Aorta (tissue), 5 donors: ENCODE measurements around the gene KIF13A. TPM values are rescaled to one million over a fixed set of nuclear protein-coding genes. Genes with fewer than 3 reads are reported as not detected.
"Not testable (repeated sequence)": the region's sequence is repeated elsewhere in the genome, so short reads cannot be mapped to it uniquely, and the experiment has no call there.

Experiments used
- ATAC-seq: fragments of 200-7000 bp; cut with Tn5 transposase; one replicate; pipeline ENCODE4 v1.9.1; 2022; ENCODE audit warnings: moderate library complexity; ENCODE audit not compliant: low FRiP score
- DNase-seq, 2 donors: peaks; one replicate each; pipeline ENCODE4 v3.0.0-alpha.2; 2020
- H3K27ac ChIP-seq, 2 donors: one replicate each; pipeline ENCODE4 v1.5.1; 2013; ENCODE audit warnings: low read length in 2 of 2, mild to moderate bottlenecking in 2 of 2, moderate library complexity in 2 of 2, control low read depth in 1 of 2, inconsistent platforms in 1 of 2, low read depth in 1 of 2
- H3K27me3 ChIP-seq, 2 donors: one replicate each; pipeline ENCODE4 v1.6.1; 2013; ENCODE audit warnings: control low read depth in 1 of 2, low read length in 1 of 2, mild to moderate bottlenecking in 1 of 2, moderate library complexity in 1 of 2; ENCODE audit not compliant: insufficient read depth in 2 of 2, control insufficient read depth in 1 of 2
- H3K36me3 ChIP-seq, 2 donors: one replicate each; pipeline ENCODE4 v1.6.1; 2013; ENCODE audit warnings: control low read depth in 1 of 2, low read length in 1 of 2, mild to moderate bottlenecking in 1 of 2; ENCODE audit not compliant: insufficient read depth in 2 of 2, control insufficient read depth in 1 of 2
- H3K4me1 ChIP-seq, 2 donors: one replicate each; pipeline ENCODE4 v1.6.1; 2013; ENCODE audit warnings: low read length in 2 of 2, control low read depth in 1 of 2, mild to moderate bottlenecking in 1 of 2, moderate library complexity in 1 of 2; ENCODE audit not compliant: insufficient read depth in 2 of 2, control insufficient read depth in 1 of 2
- H3K4me3 ChIP-seq, 2 donors: one replicate each; pipeline ENCODE4 v1.5.1; 2013; ENCODE audit warnings: low read length in 2 of 2, control low read depth in 1 of 2, mild to moderate bottlenecking in 1 of 2
- H3K9me3 ChIP-seq: one replicate; pipeline ENCODE4 v1.6.1; 2013; ENCODE audit warnings: mild to moderate bottlenecking, low read length; ENCODE audit not compliant: control insufficient read depth
- WGBS, 2 donors: extraction: QIAGEN DNeasy Blood & Tissue Kit; methylation state at CpG; one replicate each; pipeline ENCODE4 v1.1.7; 2013; 5-methylcytosine and 5-hydroxymethylcytosine counted together
- intact Hi-C, 2 donors: fragments of 100-400 bp; cut with DNase I; formaldehyde crosslinking; loops; one replicate each; pipeline versions ENCODE4 v1.14.2 to v1.15.0; 2022
- polyA plus RNA-seq, 2 donors: library from polyadenylated mRNA; stranded (reverse); fragments of 200-250 nt; gene quantifications; one replicate each; pipeline ENCODE4 v1.2.3, GENCODE V29; 2013
- total RNA-seq, 2 donors: library from RNA; stranded (reverse); fragmentation: NEBNext Ultra II Directional; extraction: Animal tissue kit (Norgen Biotek cat#: 25700); gene quantifications; one replicate each; pipeline ENCODE4 v1.2.1, GENCODE V29; 2021
- donor health status: healthy with polysubstance abuse.
- donor health status: Bipolar disorder and iron deficiency.
- donor health status: DM: no; HTN: no; CAD: no.
- donor health status: DM: no; HTN: no; CAD: no.
- donor health status: DM: yes; HTN: yes; CAD: no.

KIF13A gene
- total and polyA plus RNA-seq, 4 donors, result 52.6 to 109 (median 72.6) TPM

- 49 to 52% methylated on average over 2 of the region's 2 CpGs for WGBS, 2 donors
- ATAC-seq, result no peak
- no peaks in the 10 kb centered on the region for H3K9me3 ChIP-seq
- no peaks in the 10 kb centered on the region for H3K36me3 ChIP-seq
- H3K4me3 ChIP-seq, result no peak overlapping the region
- H3K4me1 ChIP-seq, result peaks cover 6 to 16% of the 10 kb centered on the region in 2 donors
- DNase-seq, result no peak
- intact Hi-C loops, result loop anchor here (5.0 to 10.0 kb wide), 3 partner anchors 60 to 180 kb away; no protein-coding TSS in a partner anchor
- no peaks in the 10 kb centered on the region for H3K27me3 ChIP-seq
- peak overlapping the region; percentile 91 to 97 for H3K27ac ChIP-seq
Observed at GRCh38 chr6:17865243-17865642, 122.2 kb downstream of the KIF13A start.

GRCh38 chr6:17863901-17864754 lies 123.3 kb downstream of the KIF13A start:
- Histone ChIP-seq H3K4me3 (no peak overlapping the region), H3K4me1 (peaks cover 6 to 16% of the 10 kb centered on the region in 2 donors), H3K36me3 (no peaks in the 10 kb centered on the region), H3K27ac (peak overlapping the region; percentile 83 to 97), H3K9me3 (no peaks in the 10 kb centered on the region), H3K27me3 (no peaks in the 10 kb centered on the region)
- intact Hi-C loops, result loop anchor here in 1 of 2 donors (5.0 to 10.0 kb wide), 3 partner anchors 61 to 181 kb away; no protein-coding TSS in a partner anchor
- 36 to 38% methylated on average over 12 of the region's 12 CpGs for WGBS, 2 donors
- ATAC-seq (peak; percentile 52), DNase-seq (peak in 1 of 2 donors; percentile 52)

GRCh38 chr6:17861361-17861760 lies 126.1 kb downstream of the KIF13A start:
- Histone ChIP-seq H3K4me3 (no peak overlapping the region), H3K27ac (no peak overlapping the region), H3K36me3 (no peaks in the 10 kb centered on the region), H3K9me3 (no peaks in the 10 kb centered on the region), H3K27me3 (no peaks in the 10 kb centered on the region), H3K4me1 (peaks cover 2 to 18% of the 10 kb centered on the region in 2 donors)
- whole genome bisulfite sequencing, 2 donors, result 97 to 98% methylated on average over 1 of the region's 1 CpG
- ATAC-seq (no peak), DNase-seq (no peak)
- intact Hi-C loops, result loop anchor here in 1 of 2 donors (5.0 to 10.0 kb wide), 3 partner anchors 63 to 183 kb away; no protein-coding TSS in a partner anchor

- 96 to 97% methylated on average over 4 of the region's 4 CpGs for WGBS, 2 donors
- Histone ChIP-seq H3K9me3 (no peaks in the 10 kb centered on the region), H3K27me3 (no peaks in the 10 kb centered on the region), H3K36me3 (peaks cover 0 to 3% of the 10 kb centered on the region in 2 donors), H3K27ac (no peak overlapping the region), H3K4me3 (no peak overlapping the region), H3K4me1 (peaks cover 2 to 12% of the 10 kb centered on the region in 2 donors)
- no peak for ATAC-seq
- no peak for DNase-seq
- intact Hi-C loops, result loop anchor here (5.0 to 10.0 kb wide), 3 partner anchors 65 to 185 kb away; no protein-coding TSS in a partner anchor
Observed at GRCh38 chr6:17859846-17860245, 127.6 kb downstream of the KIF13A start.

GRCh38 chr6:17858584-17858983 lies 128.9 kb downstream of the KIF13A start:
- peak overlapping the region in 1 of 2 donors; percentile 8 for H3K27ac ChIP-seq
- DNase-seq, result no peak
- H3K9me3 ChIP-seq, result no peaks in the 10 kb centered on the region
- intact Hi-C loops, result loop anchor here in 1 of 2 donors (10.0 kb wide), 1 partner anchor 186 kb away; no protein-coding TSS in a partner anchor
- peaks cover 2 to 6% of the 10 kb centered on the region in 2 donors for H3K4me1 ChIP-seq
- H3K36me3 ChIP-seq, result peaks cover 0 to 3% of the 10 kb centered on the region in 2 donors
- ATAC-seq, result no peak
- no peaks in the 10 kb centered on the region for H3K27me3 ChIP-seq
- no peak overlapping the region for H3K4me3 ChIP-seq

- not testable (repeated sequence) for ATAC-seq, H3K36me3 ChIP-seq, H3K4me1 ChIP-seq, H3K27me3 ChIP-seq, H3K4me3 ChIP-seq, H3K9me3 ChIP-seq, DNase-seq, H3K27ac ChIP-seq
- intact Hi-C loops, result loop anchor here in 1 of 2 donors (10.0 kb wide), 1 partner anchor 188 kb away; no protein-coding TSS in a partner anchor
- WGBS, 2 donors, result 92 to 93% methylated on average over 7 of the region's 7 CpGs
Observed at GRCh38 chr6:17857188-17857587, 130.2 kb downstream of the KIF13A start.

GRCh38 chr6:17856306-17856705 lies 131.1 kb downstream of the KIF13A start:
- no peak for ATAC-seq
- H3K36me3 ChIP-seq, result peaks cover 0 to 3% of the 10 kb centered on the region in 2 donors
- H3K9me3 ChIP-seq, result no peaks in the 10 kb centered on the region
- no peak overlapping the region for H3K27ac ChIP-seq
- intact Hi-C loops, result loop anchor here in 1 of 2 donors (10.0 kb wide), 1 partner anchor 188 kb away; no protein-coding TSS in a partner anchor
- 81 to 88% methylated on average over 3 of the region's 3 CpGs for WGBS, 2 donors
- no peaks in the 10 kb centered on the region for H3K27me3 ChIP-seq
- peaks cover 0 to 4% of the 10 kb centered on the region in 2 donors for H3K4me1 ChIP-seq
- H3K4me3 ChIP-seq, result no peak overlapping the region
- DNase-seq, result no peak

- H3K9me3 ChIP-seq, result no peaks in the 10 kb centered on the region
- ATAC-seq (no peak), DNase-seq (no peak)
- peaks cover 1 to 8% of the 10 kb centered on the region in 2 donors for H3K4me1 ChIP-seq
- intact Hi-C loops, result loop anchor here in 1 of 2 donors (10.0 kb wide), 1 partner anchor 189 kb away; no protein-coding TSS in a partner anchor
- peak overlapping the region in 1 of 2 donors; percentile 10 for H3K27ac ChIP-seq
- peaks cover under 1 to 3% of the 10 kb centered on the region in 2 donors for H3K36me3 ChIP-seq
- no peak overlapping the region for H3K4me3 ChIP-seq
- no peaks in the 10 kb centered on the region for H3K27me3 ChIP-seq
- 53 to 61% methylated on average over 2 of the region's 2 CpGs for WGBS, 2 donors
Observed at GRCh38 chr6:17855381-17855780, 132.1 kb downstream of the KIF13A start.
